ENCODE measurements around the gene ARHGEF2. TPM values are rescaled to one million over a fixed set of nuclear protein-coding genes. Genes with fewer than 3 reads are reported as not detected.

Gene ARHGEF2
- total RNA-seq, 2 experiments from 2014 or later, result 147 to 150 TPM

GRCh38 chr1:156003923-156004188 is 25.5 kb upstream of the ARHGEF2 start:
- Mint-ChIP-seq H3K4me1 (ENCODE audit: low read depth) (peaks cover 16% of the 10 kb centered on the region), H3K36me3 (ENCODE audit: low read depth) (peaks cover 10% of the 10 kb centered on the region), H3K4me3 (no peak overlapping the region), H3K27ac (no peak overlapping the region), H3K9me3 (no peaks in the 10 kb centered on the region), H3K27me3 (no peaks in the 10 kb centered on the region)
- ATAC-seq (no peak), DNase-seq (no peak)
- intact Hi-C loops (cut with micrococcal nuclease), result no loop called here
- ChIA-PET POLR2A (interaction anchor here (1.3 to 1.5 kb wide), 2 partner anchors 36 to 70 kb away, joined by 3 read pairs; partner anchors contain the start of gene KHDC4), CTCF (interaction anchor here (0.6 to 1.9 kb wide), 5 partner anchors 15 to 83 kb away, joined by 3 to 6 read pairs (median 4); partner anchors contain the start of gene ARHGEF2)
- no peak for TF ChIP-seq CTCF (IDR thresholded peaks at IDR 0.05)

- no peak for TF ChIP-seq CTCF (IDR thresholded peaks at IDR 0.05)
- ChIA-PET POLR2A (interaction anchor here (1.3 kb wide), 1 partner anchor 34 kb away, joined by 3 read pairs; no protein-coding TSS in a partner anchor), CTCF (interaction anchor here (0.7 to 3.0 kb wide), 5 partner anchors 13 to 72 kb away, joined by 3 to 11 read pairs (median 3); no protein-coding TSS in a partner anchor)
- no peak overlapping the region for H3K4me3 Mint-ChIP-seq
- ATAC-seq (no peak), DNase-seq (no peak)
- intact Hi-C loops (cut with micrococcal nuclease), result no loop called here
- H3K27me3 Mint-ChIP-seq, result no peaks in the 10 kb centered on the region
- peaks cover 4% of the 10 kb centered on the region for H3K36me3 Mint-ChIP-seq (ENCODE audit: low read depth)
- H3K27ac Mint-ChIP-seq, result no peak overlapping the region
- H3K4me1 Mint-ChIP-seq (ENCODE audit: low read depth), result peaks cover 16% of the 10 kb centered on the region
- H3K9me3 Mint-ChIP-seq, result no peaks in the 10 kb centered on the region
Measured at GRCh38 chr1:156002188-156002911, 24.0 kb upstream of the ARHGEF2 start.

DNA sequence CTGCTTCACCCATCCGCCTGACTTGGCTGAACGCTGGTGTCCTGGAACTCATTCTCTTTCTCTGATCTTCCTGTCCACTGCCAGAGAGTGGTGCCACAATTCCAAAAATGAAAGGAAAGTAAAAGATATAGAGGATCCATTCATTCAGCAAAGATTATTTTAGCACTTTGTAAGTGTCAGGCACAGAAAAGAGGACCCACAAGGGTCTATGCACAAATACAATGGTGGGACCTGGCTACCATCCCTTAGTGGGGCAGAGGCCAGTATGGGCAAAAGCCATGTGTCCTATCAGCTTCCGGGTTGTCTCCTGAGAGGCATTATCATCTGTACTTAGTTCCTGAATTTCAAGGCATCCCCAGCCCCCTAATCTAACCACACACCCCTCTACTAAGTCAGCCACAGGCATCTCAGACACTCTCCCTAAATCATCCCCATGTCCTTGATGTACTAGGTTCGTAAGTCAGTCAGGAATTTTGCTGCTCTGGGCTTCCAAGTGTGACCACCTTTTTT is 23.4 kb upstream of the ARHGEF2 start:
- Mint-ChIP-seq H3K4me3 (no peak overlapping the region), H3K9me3 (no peaks in the 10 kb centered on the region), H3K4me1 (ENCODE audit: low read depth) (peaks cover 16% of the 10 kb centered on the region), H3K36me3 (ENCODE audit: low read depth) (peaks cover 2% of the 10 kb centered on the region), H3K27ac (no peak overlapping the region), H3K27me3 (no peaks in the 10 kb centered on the region)
- no peak for TF ChIP-seq CTCF (IDR thresholded peaks at IDR 0.05)
- ATAC-seq (no peak), DNase-seq (no peak)
- ChIA-PET CTCF (interaction anchor here (1.2 to 3.0 kb wide), 5 partner anchors 12 to 72 kb away, joined by 3 to 11 read pairs (median 5); no protein-coding TSS in a partner anchor), POLR2A (no interaction called here)
- intact Hi-C loops (cut with micrococcal nuclease), result no loop called here

DNA sequence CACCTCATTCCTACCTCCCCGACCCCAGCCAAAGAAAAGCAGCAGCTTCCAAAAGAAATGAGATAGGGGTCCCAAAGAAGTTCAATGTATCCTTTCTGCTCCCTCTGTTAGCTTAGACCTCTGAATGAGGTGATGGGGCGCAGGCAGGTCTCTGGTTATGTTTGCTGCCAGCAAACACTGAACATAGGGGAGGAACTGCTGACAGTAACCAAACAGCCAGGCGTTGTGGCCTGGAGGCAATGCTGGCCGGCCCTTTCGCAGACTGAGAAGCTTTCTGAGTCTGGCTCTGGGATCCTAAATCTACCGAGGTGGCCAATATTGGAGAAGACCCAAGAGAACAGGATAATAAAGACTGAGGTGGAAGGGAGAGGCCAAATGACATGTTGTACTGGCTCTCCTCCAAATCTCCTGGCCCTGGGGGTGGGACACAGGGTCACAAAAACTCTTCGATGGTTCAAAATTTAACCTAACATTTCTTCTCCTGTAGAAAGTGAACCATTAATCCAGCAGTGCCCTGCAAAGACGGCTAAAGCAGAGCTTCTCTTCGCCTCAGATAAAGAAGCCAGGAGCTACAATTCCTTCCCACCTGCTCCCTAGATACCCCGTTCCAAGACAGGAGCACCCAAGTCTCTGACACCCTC is 22.8 kb upstream of the ARHGEF2 start:
- no peak overlapping the region for H3K4me3 Mint-ChIP-seq
- no peaks in the 10 kb centered on the region for H3K27me3 Mint-ChIP-seq
- TF ChIP-seq CTCF (IDR thresholded peaks at IDR 0.05), result no peak
- H3K36me3 Mint-ChIP-seq (ENCODE audit: low read depth), result no peaks in the 10 kb centered on the region
- DNase-seq (no peak), ATAC-seq (no peak)
- intact Hi-C loops (cut with micrococcal nuclease), result no loop called here
- no peak overlapping the region for H3K27ac Mint-ChIP-seq
- no peaks in the 10 kb centered on the region for H3K9me3 Mint-ChIP-seq
- H3K4me1 Mint-ChIP-seq (ENCODE audit: low read depth), result peaks cover 16% of the 10 kb centered on the region
- ChIA-PET POLR2A (interaction anchor here (1.3 kb wide), 1 partner anchor 30 kb away, joined by 3 read pairs; no protein-coding TSS in a partner anchor), CTCF (interaction anchor here (1.2 to 3.0 kb wide), 5 partner anchors 12 to 71 kb away, joined by 3 to 11 read pairs (median 5); no protein-coding TSS in a partner anchor)
